B cell (primary cell): ENCODE measurements around the gene HOXD8.

ENCODE experiments used
- CTCF ChIP-seq: fragments of 200-600 bp; IDR thresholded peaks from one replicate; pipeline ENCODE4 v1.8.0; 2022; ENCODE audit warnings: antibody characterized with exemption, mild to moderate bottlenecking
- EZH2 ChIP-seq: IDR thresholded peaks from 2 replicates; pipeline ENCODE4 v1.6.1; 2012; ENCODE audit warnings: borderline replicate concordance, low read depth, mild to moderate bottlenecking, moderate library complexity, low read length; ENCODE audit not compliant: insufficient read depth, poor library complexity, severe bottlenecking

DNA sequence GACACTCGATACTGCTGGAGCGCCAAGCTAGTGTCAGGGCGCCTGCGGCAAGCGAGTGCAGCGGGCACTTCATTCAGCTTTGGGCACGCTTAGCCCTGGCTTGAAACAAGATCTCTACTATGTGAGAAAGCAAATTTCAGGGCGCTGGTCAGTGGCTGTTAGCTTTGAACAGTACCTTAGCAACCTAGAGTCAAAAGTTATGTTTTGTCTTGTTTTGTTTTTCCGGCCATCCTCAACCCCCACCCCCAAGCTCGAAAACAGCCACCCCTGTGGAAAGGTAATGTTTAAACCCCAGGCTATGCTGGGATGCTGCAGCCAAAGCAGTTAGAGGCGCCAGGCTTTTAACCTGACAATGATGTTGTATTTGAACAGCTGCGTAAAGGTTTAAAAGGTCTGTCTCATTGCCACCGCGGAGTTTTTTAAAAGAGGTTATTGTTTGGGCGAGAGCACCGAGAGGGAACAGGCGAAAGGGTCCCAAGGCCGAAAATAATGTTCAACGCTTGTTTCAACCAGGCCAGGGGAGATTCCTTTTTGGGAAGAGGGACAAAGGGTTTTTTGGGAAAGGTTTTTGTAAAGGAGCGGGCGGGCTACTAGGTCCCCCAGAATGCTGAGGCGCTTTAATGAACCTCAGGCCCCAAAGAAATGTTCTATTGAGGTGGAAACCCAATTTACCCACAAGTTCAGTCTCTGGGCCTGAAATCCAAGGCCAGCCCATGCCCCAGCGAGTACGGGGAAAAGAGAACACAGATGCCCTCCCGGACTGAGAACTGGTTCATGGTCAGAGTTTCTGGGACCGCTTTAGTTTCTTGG, 15.2 kb upstream of the HOXD8 start:
- no peak for TF ChIP-seq CTCF
- TF ChIP-seq EZH2: no peak
